NOMO-1 (cell line): ENCODE measurements around the gene PRR30.

Experiments used
- DNase-seq, 2 experiments: peaks; one replicate each; lab custom pipeline; 2025; ENCODE audit not compliant: unreplicated experiment in 2 of 2; lab: John Stamatoyannopoulos, UW

The PRR30 gene

DNA sequence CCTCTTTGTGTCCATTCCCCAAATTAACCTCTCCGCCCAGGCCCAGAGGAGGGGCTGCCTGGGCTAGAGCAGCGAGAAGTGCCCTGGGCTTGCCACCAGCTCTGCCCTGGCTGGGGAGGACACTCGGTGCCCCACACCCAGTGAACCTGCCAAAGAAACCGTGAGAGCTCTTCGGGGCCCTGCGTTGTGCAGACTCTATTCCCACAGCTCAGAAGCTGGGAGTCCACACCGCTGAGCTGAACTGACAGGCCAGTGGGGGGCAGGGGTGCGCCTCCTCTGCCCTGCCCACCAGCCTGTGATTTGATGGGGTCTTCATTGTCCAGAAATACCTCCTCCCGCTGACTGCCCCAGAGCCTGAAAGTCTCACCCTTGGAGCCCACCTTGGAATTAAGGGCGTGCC is 39.2 kb downstream of the PRR30 start:
- DNase-seq = no peak

DNA sequence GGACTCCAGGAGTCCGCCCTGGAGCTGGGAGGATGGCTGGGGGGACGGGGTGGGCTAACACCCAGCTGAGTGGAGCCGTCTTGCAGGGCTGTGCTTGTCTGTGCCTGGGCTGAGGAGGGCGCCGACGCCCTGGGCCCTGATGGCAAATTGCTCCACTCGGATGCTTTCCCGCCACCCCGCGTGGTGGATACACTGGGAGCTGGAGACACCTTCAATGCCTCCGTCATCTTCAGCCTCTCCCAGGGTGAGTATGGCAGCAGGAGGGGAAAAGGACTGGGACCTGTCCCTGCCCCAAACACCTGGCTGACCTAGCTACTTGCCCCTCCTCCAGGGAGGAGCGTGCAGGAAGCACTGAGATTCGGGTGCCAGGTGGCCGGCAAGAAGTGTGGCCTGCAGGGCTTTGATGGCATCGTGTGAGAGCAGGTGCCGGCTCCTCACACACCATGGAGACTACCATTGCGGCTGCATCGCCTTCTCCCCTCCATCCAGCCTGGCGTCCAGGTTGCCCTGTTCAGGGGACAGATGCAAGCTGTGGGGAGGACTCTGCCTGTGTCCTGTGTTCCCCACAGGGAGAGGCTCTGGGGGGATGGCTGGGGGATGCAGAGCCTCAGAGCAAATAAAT is 39.8 kb downstream of the PRR30 start:
- DNase-seq = no peak

DNA sequence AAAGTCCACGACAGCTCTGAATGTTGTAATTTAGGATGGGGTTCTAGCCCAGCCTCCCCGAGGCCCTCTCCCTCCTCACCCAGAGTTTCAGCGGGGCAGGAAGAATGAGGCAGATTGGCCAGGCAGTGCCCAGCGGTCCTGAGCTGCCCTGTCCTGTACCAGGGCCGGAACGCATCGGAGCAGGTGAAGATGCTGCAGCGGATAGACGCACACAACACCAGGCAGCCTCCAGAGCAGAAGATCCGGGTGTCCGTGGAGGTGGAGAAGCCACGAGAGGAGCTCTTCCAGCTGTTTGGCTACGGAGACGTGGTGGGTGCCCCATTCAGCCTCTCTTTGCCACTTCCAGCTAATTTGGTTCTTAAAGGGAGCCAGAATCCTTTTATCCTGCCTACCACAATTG is 41.9 kb downstream of the PRR30 start:
- no peak for DNase-seq

DNA sequence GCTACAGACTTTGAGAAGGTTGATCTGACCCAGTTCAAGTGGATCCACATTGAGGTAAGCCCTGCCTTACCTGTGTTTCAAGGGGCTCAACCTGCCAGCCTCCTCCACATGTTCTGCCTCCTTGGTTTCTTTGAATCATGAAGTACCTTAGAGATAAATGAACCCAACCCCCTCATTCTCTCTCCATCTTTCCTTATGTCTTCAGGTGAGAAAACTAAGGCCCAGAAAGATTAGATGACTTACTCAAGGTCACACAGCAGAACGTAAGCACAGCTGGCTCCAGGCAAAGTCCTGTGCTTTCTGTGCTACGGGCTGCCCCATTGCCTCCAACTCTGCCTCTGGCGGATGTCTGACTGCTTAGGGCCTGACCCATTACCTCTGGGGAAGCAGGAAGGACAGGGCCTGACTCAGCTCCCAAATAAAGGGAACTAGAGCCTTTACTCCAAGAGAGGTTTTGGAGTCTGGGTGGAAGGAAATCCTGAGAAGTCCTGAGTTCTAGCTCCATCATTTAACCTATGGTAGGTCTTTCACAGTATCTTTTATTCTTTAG is 42.4 kb downstream of the PRR30 start:
- DNase-seq = no peak

DNA sequence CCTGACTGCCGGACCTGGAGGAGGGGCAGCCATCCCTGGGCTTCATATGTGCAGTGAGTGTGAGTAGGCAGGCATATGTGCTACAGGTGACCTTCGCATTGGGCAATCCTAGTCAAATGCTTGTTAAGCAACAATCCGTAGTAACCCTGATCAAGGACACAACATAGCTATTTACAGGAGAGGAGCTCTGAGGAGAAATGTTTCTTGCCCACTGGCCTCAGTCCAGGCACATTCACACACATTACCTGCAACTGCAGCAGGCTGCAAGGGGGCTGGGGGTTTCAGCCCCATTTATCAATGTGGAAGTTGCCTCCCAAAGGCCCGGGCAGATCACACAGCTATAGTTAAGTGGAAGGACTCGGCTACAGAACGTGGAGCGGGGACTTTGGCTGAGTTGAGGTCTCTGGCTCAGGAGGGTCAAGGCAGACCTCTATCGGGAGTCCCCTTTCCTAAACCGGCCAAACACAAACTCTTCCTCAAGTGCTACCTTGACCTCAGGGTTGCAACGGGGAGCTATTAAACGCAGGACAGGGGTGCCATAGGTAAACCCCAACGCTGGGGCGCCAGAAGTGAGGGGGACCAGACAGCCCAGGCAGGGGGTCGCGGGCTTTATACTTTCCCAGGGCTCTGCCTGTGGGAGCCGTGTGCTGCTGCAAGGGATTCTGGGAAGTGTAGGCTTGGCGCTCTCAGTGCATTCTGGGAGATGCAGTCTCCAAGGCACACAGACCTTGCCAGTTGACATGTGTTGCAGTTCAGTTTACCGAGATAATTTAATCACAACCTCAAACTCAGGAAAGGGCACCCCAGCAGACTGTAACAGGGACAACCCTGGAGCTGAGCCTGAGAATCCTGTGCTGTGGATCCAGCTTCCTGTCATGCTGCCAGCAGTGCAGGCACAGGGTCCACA is 43.2 kb downstream of the PRR30 start:
- DNase-seq = peak in 1 of 2 experiments; percentile 42

DNA sequence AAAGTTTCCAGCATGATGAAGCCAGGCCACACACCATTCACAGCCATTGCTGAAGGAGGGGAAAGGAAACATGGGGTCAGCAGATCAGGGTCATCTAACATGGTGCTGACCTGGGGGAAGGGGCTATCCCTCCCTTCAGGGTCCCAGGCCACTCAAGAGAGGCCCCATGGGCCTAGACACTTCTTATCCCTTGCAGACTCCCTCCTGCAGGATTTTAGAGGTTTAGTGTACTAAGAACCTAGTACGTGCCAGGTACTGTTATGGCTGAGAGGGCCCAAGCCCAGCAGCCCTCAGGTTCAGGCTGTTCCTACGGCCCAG is 43.8 kb downstream of the PRR30 start:
- no peak for DNase-seq

DNA sequence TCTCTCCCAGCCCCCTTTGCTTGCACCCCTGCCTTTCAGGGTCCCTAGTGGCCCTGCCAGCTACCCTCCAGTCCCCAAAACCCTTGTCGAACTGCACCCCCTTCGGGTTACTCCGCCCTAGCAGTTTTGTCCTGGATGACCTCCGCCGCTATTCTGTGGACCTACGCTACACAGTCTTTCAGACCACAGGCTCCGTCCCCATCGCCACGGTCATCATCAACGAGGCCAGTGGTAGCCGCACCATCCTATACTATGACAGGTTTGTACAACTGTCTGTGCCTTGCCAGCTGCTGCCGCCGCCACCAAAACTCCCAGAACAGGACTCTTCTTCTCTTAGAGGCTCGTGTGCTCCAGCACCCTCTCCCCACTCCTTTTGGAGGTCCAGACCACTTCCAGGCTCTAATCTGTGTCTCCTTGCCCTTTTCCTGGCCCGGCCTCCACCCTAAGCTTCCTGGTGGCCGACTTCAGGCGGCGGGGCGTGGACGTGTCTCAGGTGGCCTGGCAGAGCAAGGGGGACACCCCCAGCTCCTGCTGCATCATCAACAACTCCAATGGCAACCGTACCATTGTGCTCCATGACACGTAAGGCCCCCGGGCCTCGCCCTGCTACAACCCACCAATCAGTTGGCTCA is 44.7 kb downstream of the PRR30 start:
- no peak for DNase-seq

DNA sequence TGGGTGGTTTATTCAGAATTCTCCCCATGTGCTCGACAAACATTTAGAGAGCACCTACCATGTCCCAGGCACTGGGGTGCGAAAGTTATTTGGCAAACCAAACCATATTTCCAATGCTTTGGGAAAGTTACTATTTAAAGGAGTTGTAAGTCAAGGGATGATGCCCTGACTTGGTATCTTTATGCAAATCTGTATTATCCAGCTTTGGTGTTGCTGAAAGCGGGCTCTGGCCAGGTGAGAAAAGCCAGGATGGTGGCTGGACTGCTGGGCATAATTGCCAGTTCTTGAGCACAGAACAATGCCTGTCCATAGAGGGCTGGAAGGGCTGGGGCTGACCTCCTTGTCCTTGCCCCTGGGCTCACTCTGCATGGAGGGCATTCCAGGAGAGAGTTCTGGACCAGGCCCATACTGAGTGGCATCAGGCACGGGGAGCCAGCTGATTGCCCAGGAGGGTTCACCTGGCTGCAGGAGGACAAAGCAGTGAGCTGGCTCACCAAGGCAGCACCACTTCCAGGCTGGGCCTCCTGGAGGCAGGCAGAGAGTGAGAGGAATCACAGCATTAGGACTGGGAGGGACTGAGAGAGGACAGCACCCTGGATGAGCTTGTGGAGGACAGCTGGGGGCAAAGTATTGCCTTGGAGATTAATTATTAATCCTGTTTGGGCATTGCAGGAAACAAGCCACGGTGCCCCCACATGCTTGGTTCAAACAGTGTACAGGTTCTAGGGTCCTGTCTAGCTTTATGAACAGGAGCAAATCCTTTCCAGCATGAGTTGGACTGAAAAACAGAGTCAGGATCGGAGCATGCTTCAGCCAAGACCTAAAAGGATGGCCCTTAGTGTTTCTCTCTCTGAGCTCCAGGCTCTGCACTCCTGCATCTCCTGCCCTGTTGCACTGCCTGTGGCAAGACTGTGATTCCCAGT is 45.5 kb downstream of the PRR30 start:
- DNase-seq = no peak

DNA sequence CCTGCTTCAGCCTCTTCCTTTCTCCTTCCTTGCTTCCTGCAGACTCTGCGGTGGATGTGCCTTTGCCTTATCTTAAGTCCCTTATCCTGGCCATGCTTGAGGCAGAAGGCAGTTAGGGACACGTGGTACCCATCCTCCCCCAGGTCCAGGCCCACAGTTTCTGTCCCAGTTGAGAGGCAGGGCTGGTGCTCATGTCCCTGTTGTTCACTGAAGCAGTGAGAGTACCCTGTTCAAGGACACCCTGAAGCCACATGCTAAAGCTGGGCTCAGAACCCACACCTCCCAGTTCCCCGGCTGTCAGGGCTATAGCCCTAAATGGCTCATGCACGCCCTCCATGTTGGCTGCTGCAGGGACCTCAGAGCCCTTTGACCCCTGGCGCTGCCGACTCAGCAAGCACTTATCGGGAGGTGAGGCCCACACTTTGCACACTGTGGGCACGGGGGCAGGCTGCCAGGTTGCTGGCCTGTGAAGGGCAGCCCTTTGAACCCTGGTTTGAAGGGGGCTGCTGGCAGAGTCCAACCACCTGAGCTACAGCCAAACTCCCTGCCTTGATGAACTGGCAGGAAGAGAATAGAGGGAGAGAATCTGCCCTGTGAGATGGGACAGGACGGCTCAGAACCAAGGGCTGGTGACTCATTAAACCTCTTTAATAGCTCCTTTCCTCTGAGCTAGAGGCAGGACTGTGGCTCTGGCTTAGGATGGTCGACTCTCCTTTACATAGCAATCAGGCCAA is 46.3 kb downstream of the PRR30 start:
- no peak for DNase-seq

DNA sequence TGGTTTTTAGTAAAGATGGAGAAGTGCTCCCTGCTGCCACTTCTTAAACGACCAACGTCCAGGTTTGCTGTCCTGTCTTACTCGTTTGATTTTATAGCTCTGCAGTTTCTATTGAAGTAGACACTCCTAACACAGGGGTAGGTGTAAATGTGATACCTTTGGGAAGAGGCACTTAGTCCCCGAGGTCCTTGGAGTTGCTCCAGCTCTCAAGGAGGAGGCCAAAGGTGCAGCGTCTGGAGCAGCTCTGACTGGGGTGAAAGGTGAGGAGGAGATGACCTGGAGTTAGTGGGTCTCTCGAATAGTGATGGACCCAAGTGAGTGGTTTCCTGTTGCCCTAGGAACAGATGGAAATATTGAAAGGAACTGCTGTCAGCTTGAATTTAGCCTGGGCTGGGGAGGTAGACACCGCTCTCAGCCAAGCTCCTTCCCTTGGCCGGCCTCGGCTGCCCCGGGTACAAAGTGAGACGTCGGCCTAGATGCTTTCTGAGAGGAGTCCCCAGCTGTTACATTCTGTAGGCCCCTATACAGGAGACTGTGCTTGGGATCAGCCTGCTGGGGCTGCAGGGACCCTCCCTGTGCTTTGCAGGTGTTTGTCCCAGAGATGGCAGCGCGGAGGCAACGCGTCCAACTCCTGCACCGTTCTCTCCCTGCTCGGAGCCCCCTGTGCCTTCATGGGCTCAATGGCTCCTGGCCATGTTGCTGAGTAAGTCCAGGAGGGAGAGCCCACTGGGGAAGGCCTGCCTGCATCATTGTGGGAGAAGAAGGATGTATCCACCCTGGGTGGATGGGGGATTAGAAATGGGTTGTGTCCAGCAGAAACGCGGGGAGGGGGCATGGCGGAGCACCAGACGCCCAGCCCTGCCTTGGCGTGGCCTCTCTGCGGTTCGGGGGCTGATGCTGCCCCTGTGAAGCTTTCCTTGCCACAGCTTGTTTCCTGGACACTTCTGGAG is 47.2 kb downstream of the PRR30 start:
- no peak for DNase-seq

DNA sequence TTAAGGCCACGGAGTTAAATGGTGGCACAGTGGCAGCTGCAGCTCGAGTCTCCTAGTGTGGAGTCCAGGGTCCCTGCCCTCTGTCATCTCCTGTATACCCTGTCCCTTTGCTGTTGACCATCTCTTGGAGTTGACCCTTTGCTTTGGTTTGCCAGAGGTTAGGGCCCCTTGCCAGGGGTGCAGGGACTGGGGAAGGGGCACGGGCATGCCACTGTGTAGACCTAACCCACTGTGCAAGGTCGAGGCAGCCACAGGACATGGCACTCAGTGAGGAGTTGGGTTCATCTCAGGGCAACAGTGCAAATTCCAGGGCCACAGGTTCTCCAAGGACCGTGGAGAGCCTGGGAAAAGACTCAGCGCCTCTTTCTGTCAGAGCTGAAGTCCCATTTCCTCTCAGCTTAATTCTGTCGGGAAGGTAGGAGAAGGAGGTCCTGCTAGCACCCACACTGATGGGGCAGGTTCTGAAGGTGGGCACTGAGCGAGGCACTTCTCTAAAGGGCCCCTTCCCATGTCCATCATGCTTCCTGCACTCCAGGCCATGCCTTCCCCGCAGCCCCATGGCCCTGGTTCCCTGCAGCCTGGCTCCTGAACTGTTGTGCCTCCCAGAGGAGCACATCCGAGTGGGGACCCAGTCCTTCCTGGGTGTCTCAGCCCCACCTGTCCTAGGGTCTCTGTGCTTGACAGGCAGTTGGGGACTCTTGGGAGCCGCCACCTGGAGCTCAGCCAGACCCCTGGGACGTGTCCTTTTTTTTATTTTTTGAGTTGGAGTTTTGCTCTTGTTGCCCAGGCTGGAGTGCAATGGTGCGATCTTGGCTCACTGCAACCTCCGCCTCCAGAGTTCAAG is 49.9 kb downstream of the PRR30 start:
- DNase-seq = no peak

DNA sequence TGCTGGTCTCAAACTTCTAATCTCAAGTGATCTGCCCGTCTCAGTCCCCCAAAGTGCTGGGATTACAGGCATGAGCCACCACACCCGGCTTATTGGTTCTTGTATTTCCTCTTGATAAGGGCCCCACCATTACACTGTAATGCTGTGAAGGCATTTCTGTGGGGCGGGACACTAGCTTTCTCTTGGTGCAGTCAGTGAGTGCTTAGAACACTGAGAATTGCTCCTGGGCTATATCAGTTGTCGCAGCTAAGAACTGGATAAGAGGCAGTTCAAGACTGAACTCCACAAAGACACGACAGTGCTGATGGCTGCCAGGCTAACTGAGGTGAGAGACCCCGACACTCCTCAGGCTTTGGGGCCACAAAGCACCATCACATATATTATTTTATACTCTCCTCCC is 50.6 kb downstream of the PRR30 start:
- DNase-seq = no peak

DNA sequence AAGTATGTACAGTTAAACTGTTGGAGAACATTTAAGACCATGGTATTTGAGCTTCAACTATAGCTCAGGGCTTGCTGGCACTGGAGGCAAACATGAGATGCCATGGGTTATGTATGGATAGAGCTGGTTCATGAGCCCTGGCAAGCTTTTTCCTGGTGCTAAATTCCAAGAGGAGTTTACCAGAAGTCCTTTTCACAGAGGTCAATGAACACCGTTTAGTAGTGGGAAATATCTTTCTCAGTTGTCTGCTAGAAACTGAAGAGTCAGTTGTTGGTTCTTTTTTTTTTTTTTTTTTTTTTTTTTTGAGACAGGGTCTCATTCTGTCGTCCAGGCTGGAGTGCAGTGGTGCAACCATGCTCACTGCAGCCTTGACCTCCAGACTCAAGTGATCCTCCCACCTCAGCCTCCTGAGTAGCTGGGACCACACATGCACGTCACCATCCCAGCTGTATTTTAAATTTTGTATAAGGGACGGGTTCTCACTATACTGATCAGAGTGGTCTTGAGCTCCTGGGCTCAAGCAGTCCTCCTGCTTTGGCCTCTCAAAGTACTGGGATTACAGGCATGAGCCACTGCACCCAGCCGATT is 51.3 kb downstream of the PRR30 start:
- no peak for DNase-seq
